Neural cell (in vitro differentiated cells): Measurements from ENCODE around the gene DNAJC3.

ENCODE experiments used
- EZH2 ChIP-seq: fragments of 200-600, 300-800 bp; shearing (Covaris generic), sonication (generic); IDR thresholded peaks from 2 replicates; pipeline ENCODE4 v1.6.1; 2014; ENCODE audit warnings: antibody characterized with exemption, low read length, borderline replicate concordance, mild to moderate bottlenecking; ENCODE audit not compliant: insufficient read depth, poor library complexity, severe bottlenecking
- POLR2AphosphoS5 ChIP-seq: IDR thresholded peaks from 2 replicates; pipeline ENCODE4 v1.6.1; 2012
- TF ChIP-seq, protein P1 (sequence below): fragments of 450-650 bp; IDR thresholded peaks from 2 replicates; pipeline ENCODE4 v1.5.1; 2014; ENCODE audit warnings: antibody characterized with exemption, mild to moderate bottlenecking, moderate library complexity; ENCODE audit not compliant: poor library complexity, severe bottlenecking
- TF ChIP-seq, protein P2 (sequence below): IDR thresholded peaks from 2 replicates; pipeline ENCODE4 v1.6.1; 2012; ENCODE audit warnings: borderline replicate concordance

DNA sequence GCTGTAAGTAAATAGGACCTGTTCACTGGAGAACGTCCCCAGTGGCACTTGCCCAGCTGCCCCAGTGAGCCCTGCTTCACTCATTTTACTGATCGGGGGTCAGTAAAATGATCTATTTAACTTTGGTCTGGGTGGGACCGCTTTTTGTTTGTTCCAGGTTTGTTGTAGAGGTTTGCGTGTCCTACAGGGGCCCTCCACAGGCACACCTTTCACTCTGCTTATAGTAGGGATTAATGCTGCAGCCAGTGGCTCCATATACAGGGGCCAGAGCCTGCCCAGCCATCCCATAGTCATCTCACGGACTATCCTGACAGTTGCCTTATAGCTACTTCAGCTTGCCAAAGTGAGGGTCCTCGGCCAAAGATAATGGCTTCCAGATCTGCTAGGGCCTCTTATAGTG, 104.1 kb downstream of the DNAJC3 start:
- TF ChIP-seq EZH2 (no peak), POLR2AphosphoS5 (no peak)
- TF ChIP-seq, protein P1, sequence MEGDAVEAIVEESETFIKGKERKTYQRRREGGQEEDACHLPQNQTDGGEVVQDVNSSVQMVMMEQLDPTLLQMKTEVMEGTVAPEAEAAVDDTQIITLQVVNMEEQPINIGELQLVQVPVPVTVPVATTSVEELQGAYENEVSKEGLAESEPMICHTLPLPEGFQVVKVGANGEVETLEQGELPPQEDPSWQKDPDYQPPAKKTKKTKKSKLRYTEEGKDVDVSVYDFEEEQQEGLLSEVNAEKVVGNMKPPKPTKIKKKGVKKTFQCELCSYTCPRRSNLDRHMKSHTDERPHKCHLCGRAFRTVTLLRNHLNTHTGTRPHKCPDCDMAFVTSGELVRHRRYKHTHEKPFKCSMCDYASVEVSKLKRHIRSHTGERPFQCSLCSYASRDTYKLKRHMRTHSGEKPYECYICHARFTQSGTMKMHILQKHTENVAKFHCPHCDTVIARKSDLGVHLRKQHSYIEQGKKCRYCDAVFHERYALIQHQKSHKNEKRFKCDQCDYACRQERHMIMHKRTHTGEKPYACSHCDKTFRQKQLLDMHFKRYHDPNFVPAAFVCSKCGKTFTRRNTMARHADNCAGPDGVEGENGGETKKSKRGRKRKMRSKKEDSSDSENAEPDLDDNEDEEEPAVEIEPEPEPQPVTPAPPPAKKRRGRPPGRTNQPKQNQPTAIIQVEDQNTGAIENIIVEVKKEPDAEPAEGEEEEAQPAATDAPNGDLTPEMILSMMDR: no peak
- TF ChIP-seq, protein P2, sequence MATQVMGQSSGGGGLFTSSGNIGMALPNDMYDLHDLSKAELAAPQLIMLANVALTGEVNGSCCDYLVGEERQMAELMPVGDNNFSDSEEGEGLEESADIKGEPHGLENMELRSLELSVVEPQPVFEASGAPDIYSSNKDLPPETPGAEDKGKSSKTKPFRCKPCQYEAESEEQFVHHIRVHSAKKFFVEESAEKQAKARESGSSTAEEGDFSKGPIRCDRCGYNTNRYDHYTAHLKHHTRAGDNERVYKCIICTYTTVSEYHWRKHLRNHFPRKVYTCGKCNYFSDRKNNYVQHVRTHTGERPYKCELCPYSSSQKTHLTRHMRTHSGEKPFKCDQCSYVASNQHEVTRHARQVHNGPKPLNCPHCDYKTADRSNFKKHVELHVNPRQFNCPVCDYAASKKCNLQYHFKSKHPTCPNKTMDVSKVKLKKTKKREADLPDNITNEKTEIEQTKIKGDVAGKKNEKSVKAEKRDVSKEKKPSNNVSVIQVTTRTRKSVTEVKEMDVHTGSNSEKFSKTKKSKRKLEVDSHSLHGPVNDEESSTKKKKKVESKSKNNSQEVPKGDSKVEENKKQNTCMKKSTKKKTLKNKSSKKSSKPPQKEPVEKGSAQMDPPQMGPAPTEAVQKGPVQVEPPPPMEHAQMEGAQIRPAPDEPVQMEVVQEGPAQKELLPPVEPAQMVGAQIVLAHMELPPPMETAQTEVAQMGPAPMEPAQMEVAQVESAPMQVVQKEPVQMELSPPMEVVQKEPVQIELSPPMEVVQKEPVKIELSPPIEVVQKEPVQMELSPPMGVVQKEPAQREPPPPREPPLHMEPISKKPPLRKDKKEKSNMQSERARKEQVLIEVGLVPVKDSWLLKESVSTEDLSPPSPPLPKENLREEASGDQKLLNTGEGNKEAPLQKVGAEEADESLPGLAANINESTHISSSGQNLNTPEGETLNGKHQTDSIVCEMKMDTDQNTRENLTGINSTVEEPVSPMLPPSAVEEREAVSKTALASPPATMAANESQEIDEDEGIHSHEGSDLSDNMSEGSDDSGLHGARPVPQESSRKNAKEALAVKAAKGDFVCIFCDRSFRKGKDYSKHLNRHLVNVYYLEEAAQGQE: no peak
